ENCODE measurements around the gene SEMA3A. TPM values are rescaled to one million over a fixed set of nuclear protein-coding genes. Genes with fewer than 3 reads are reported as not detected.

Gene SEMA3A
- total RNA-seq, 1 donor from 2014 or later = 134 TPM

GRCh38 chr7:84047085-84047484 lies 147.5 kb downstream of the SEMA3A start:
- Histone ChIP-seq H3K9me3 (ENCODE audit: low read depth) (no peaks in the 10 kb centered on the region), H3F3A (ENCODE audit: low read depth) (peaks cover 9% of the 10 kb centered on the region), H3K4me1 (peaks cover 12% of the 10 kb centered on the region), H2AFZ (replicated peaks) (no peak overlapping the region), H3K27me3 (no peaks in the 10 kb centered on the region), H3K4me3 (no peak overlapping the region), H4K20me1 (ENCODE audit: low read depth) (no peaks in the 10 kb centered on the region), H3K79me2 (ENCODE audit: low read depth) (no peaks in the 10 kb centered on the region), H3K9ac (no peak overlapping the region), H3K27ac (no peak overlapping the region), H3K36me3 (no peaks in the 10 kb centered on the region), H3K4me2 (no peak overlapping the region)
- Mint-ChIP-seq H3K4me1 (peaks cover 21% of the 10 kb centered on the region), H3K9me3 (no peaks in the 10 kb centered on the region), H3K27me3 (ENCODE audit: insufficient read depth, low read depth) (no peaks in the 10 kb centered on the region), H3K36me3 (peaks cover 21% of the 10 kb centered on the region), H3K4me3 (no peak overlapping the region), H3K27ac (no peak overlapping the region)
- no peak for DNase-seq (ENCODE audit: low spot score)
- TF ChIP-seq EZH2 (IDR thresholded peaks at IDR 0.05) = no peak

- Histone ChIP-seq H2AFZ (replicated peaks) (no peak overlapping the region), H3K4me3 (no peak overlapping the region), H4K20me1 (ENCODE audit: low read depth) (no peaks in the 10 kb centered on the region), H3K36me3 (no peaks in the 10 kb centered on the region), H3F3A (ENCODE audit: low read depth) (peaks cover 25% of the 10 kb centered on the region), H3K27me3 (no peaks in the 10 kb centered on the region), H3K4me2 (no peak overlapping the region), H3K27ac (no peak overlapping the region), H3K9me3 (ENCODE audit: low read depth) (no peaks in the 10 kb centered on the region), H3K9ac (no peak overlapping the region), H3K79me2 (ENCODE audit: low read depth) (no peaks in the 10 kb centered on the region), H3K4me1 (peaks cover 33% of the 10 kb centered on the region)
- H3K27ac Mint-ChIP-seq = no peak overlapping the region
- no peak for TF ChIP-seq CTCF (IDR thresholded peaks at IDR 0.05)
- no peak for TF ChIP-seq EZH2 (IDR thresholded peaks at IDR 0.05)
- no peak for TF ChIP-seq EZH2phosphoT487 (IDR thresholded peaks at IDR 0.05)
- no peaks in the 10 kb centered on the region for H3K27me3 Mint-ChIP-seq (ENCODE audit: insufficient read depth, low read depth)
- H3K4me1 Mint-ChIP-seq = peaks cover 38% of the 10 kb centered on the region
- no peak for DNase-seq (ENCODE audit: low spot score)
- H3K4me3 Mint-ChIP-seq = no peak overlapping the region
- peaks cover 21% of the 10 kb centered on the region for H3K36me3 Mint-ChIP-seq
- no peaks in the 10 kb centered on the region for H3K9me3 Mint-ChIP-seq
Measured at GRCh38 chr7:84044834-84045233, 149.8 kb downstream of the SEMA3A start.

- Histone ChIP-seq H4K20me1 (ENCODE audit: low read depth) (no peaks in the 10 kb centered on the region), H3K4me1 (peaks cover 39% of the 10 kb centered on the region), H3F3A (ENCODE audit: low read depth) (peaks cover 27% of the 10 kb centered on the region), H3K27me3 (no peaks in the 10 kb centered on the region), H3K9ac (no peak overlapping the region), H3K9me3 (ENCODE audit: low read depth) (no peaks in the 10 kb centered on the region), H2AFZ (replicated peaks) (no peak overlapping the region), H3K4me3 (no peak overlapping the region), H3K27ac (no peak overlapping the region), H3K4me2 (no peak overlapping the region), H3K36me3 (no peaks in the 10 kb centered on the region), H3K79me2 (ENCODE audit: low read depth) (no peaks in the 10 kb centered on the region)
- H3K27ac Mint-ChIP-seq = no peak overlapping the region
- H3K4me3 Mint-ChIP-seq = no peak overlapping the region
- H3K9me3 Mint-ChIP-seq = no peaks in the 10 kb centered on the region
- H3K4me1 Mint-ChIP-seq = peaks cover 44% of the 10 kb centered on the region
- H3K36me3 Mint-ChIP-seq = peaks cover 21% of the 10 kb centered on the region
- TF ChIP-seq EZH2phosphoT487 (IDR thresholded peaks at IDR 0.05) = no peak
- no peak for TF ChIP-seq CTCF (IDR thresholded peaks at IDR 0.05)
- TF ChIP-seq EZH2 (IDR thresholded peaks at IDR 0.05) = no peak
- DNase-seq (ENCODE audit: low spot score) = no peak
- no peaks in the 10 kb centered on the region for H3K27me3 Mint-ChIP-seq (ENCODE audit: insufficient read depth, low read depth)
Measured at GRCh38 chr7:84043661-84044191, 150.9 kb downstream of the SEMA3A start.

- H3K36me3 Mint-ChIP-seq = peaks cover 19% of the 10 kb centered on the region
- H3K4me1 Mint-ChIP-seq = peaks cover 46% of the 10 kb centered on the region
- Histone ChIP-seq H3K27me3 (no peaks in the 10 kb centered on the region), H3K4me2 (no peak overlapping the region), H3K4me3 (no peak overlapping the region), H3K79me2 (ENCODE audit: low read depth) (no peaks in the 10 kb centered on the region), H3K27ac (peak overlapping the region; percentile 88), H4K20me1 (ENCODE audit: low read depth) (no peaks in the 10 kb centered on the region), H2AFZ (replicated peaks) (no peak overlapping the region), H3K4me1 (peaks cover 39% of the 10 kb centered on the region), H3K9ac (no peak overlapping the region), H3K36me3 (no peaks in the 10 kb centered on the region), H3F3A (ENCODE audit: low read depth) (peaks cover 32% of the 10 kb centered on the region), H3K9me3 (ENCODE audit: low read depth) (no peaks in the 10 kb centered on the region)
- H3K27me3 Mint-ChIP-seq (ENCODE audit: insufficient read depth, low read depth) = no peaks in the 10 kb centered on the region
- no peak overlapping the region for H3K4me3 Mint-ChIP-seq
- peak; percentile 24 for DNase-seq (ENCODE audit: low spot score)
- TF ChIP-seq EZH2phosphoT487 (IDR thresholded peaks at IDR 0.05) (no peak), EZH2 (IDR thresholded peaks at IDR 0.05) (no peak), CTCF (IDR thresholded peaks at IDR 0.05) (no peak)
- no peaks in the 10 kb centered on the region for H3K9me3 Mint-ChIP-seq
- H3K27ac Mint-ChIP-seq = peak overlapping the region; percentile 33
Measured at GRCh38 chr7:84042110-84042539, 152.5 kb downstream of the SEMA3A start.
